GM21360 (cell line): ENCODE measurements around the gene CLCF1.
"Not testable (repeated sequence)": the region's sequence is repeated elsewhere in the genome, so short reads cannot be mapped to it uniquely, and the experiment has no call there.

Experiments used
- ATAC-seq: cut with Tn5 transposase; IDR thresholded peaks from one replicate; pipeline ENCODE4 v1.9.1; 2021; ENCODE audit warnings: mild to moderate bottlenecking, moderate library complexity; ENCODE audit not compliant: unreplicated experiment

The CLCF1 gene

DNA sequence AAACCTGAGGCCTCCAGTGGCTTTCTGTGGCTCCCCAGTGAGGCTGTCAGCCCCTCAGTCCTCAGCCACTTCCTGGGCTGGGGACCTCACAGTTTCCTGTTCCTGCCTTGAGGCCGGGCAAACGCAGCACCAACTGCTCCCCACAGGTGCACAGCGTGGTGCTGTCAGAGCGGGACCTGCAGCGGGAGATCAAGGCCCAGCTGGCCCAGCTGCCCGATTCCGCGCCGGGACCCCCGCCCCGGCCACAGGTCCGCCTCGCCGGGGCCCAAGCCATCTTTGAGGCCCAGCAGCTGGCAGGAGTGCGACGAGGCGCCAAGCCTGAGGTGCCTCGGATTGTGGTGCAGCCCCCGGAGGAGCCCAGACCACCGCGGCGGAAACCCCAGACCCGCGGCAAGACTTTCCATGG is 35.9 kb upstream of the CLCF1 start:
- no peak for ATAC-seq

DNA sequence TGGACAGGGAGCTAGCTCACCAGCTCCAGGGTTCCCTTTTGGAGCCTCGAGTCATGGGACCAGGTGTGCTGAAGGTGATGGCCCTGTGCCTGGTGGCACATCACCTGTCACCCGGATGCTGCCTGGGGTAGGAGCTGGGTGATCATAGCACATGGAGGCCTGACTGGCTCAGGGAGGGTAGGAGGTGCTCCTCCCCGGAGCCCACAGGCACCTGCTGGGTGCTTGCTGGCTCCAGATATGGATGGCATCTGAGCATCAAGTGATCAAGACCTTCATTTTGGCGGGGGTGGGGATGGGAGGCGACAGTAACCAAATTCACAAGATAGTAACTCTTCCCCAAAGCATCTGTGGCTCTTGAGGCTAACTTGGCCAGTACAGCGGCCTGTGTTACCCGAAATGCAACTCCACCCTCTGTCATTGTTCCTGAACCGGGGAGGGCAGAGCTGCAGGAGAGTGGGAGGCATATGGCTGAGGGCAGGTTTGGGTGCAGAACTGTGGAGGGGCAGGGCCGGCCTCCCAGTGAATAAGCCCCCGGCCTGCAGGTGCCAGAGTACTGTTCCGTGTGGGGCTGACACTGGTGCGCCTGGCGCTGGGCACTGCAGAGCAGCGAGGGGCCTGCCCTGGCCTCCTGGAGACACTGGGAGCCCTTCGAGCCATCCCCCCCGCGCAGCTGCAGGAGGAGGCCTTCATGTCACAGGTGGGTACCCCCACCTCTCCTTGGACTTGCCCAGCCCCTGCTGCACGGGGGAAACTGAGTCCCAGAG is 35.2 kb upstream of the CLCF1 start:
- no peak for ATAC-seq

DNA sequence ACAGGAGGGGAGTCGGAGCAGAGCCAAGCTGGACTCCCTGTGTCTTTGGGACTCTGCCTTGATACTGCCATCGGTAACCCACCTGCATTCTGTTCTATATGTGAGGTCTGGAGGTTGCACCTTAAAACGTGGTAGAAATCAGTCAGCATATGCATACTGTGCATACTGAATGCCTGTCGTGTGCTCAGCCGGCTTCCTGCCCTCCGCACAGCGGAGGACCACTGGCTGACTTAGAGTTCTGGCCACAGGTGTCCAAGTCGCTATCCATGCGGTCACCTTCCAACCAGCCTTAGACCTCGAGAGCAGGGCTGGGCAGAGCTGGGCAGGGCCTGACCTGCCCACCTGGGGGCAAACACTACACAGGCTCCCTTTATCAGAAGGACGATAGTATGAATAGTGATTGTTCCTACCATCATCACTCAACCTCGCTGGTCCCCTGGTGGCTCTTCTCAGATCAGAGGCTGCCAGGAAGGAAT is 34.3 kb upstream of the CLCF1 start:
- no peak for ATAC-seq

DNA sequence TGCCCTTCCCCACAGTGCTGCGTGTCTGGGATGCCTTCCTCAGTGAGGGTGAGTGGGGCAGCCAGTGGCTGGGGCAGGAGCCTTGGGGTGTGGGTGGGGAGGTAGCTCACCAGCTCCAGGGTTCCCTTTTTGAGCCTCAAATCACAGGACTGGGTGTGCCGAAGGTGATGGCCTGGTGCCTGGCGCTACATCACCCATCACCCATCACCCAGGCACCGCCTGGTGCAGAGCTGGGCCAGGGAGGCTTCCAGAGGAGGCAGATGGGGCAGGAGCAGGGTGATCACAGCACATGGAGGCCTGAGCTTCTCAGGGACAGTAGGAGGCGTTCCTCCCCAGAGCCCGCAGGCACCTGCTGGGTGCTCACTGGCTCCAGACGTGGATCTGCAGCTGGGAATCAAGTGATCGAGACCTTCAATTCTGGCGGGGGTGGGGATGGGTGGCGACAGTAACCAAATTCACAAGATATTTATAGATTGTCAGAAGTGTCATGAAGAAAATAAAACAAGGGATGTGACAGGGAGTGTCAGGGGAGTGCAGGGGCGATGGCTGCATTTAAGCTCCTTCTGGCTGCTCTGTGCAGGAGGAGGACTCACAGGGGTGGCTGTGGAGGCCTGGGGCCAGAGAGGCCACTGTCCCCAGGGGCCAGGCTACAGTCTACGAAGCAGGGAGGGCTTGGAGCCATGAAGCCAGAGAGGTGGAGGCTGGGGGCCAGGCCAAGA is 33.7 kb upstream of the CLCF1 start:
- no peak for ATAC-seq

DNA sequence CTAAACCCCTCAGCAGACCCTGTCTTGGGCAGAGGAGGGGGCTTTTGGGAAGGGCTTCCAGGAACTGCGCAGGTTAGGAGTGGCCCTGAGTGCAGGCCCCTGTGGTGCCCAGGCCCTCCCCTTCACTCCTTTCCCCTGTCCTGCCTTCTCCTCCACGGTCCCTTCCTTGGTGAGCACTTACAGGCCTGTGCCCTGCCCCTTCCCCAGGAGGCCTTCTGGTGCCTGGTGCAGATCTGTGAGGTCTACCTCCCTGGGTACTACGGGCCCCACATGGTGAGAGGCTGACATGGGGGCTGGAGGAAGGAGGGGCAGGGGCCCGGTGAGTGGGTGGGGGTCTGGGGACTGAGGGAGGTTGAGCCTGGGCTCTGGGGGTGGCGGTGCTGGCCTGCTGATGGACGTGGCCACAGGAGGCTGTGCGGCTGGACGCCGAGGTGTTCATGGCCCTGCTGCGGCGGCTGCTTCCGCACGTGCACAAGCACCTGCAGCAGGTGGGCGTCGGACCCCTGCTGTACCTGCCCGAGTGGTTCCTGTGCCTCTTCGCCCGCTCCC is 33.1 kb upstream of the CLCF1 start:
- ATAC-seq, result no peak

DNA sequence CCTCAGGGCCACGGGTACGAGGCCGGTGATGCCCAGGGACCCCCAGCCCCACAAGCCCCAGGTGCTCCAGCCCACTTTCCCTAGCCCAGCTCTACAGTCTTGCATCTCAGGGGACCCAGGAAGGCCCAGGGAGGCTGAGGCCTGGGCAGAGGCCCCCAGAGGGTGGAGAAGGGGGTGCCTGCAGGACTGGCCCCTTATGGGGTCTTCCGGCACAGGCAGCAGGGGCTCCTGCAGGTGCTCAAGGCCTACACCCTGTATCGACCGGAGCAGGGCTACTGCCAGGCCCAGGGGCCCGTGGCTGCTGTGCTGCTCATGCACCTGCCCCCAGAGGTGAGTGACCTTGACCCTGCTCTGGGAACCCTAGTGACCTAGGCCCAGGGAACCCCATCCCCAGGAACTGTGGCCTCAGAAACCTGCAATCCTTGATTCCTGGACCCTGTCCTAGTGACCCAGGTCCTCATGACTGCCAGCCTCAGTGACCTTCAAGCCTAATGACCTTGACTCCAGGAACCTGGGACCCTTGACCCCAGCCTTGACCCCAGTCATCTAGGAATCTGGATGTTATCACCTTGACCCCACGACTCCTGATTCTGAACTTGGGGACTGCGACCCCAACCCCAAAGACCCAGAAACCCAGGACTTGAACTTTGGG is 32.4 kb upstream of the CLCF1 start:
- no peak for ATAC-seq

DNA sequence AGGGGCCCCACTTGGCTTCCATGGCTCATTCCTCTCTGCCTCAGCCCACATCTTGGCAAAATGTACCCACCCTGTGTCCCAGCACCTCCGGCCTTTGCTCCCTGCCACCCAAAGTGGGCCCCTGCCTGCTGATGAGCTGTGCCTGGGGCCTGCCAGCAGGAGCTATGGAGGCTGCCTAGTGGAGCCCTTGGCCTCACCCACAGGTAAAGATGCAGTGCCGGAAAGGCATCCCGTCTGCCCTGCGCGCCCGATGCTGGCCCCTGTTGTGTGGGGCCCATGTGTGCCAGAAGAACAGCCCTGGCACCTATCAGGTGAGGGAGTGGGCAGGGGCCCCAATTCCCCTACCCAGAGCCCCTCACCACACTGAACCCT is 31.8 kb upstream of the CLCF1 start:
- no peak for ATAC-seq

DNA sequence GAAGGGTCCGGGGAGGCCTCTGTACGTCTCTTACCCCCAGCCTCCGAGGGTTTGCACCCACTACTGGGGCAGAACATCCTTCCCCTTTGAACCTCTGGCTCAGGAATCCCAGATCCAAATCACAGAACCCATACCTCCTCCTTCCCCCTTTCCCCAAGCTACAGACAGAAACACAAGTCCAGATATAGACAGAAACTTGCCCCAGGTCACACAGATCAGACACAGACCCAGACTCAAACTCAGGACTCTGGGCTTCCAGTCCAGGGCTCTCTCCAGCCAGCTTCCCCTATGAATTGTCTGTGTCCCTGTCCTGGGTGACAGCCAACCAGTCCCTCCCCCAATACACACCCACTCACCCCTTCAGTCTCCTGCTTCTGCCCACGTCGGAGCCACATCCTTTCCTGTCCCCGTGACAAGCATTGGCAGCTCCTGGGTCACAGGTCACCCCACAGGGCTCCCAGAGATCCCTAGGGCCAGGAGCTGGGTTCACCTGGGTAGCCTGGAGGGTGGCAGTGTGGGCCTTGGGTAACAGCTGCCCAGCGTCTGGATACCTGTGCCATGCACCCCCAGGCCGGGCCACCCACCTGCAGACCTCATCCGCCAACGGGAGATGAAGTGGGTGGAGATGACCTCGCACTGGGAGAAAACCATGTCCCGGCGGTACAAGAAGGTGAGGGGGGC is 31.3 kb upstream of the CLCF1 start:
- no peak for ATAC-seq

DNA sequence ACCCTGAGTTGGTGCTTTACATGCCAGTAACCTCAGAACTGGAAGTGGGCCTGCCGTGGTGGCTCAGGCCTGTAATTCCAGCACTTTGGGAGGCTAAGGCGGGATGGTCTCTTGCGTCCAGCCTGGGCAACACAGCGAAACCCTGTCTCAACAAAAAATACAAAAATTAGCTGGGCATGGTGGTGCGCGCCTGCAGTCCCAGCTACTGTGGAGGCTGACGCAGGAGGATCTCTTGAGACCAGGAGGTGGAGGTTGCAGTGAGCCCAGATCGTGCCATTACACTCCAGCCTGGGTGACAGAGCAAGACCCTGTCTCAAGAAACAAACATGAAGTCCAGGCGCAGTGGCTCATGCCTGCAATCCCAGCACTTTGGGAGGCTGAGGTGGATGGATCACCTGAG is 29.7 kb upstream of the CLCF1 start:
- ATAC-seq, result not testable (repeated sequence)

DNA sequence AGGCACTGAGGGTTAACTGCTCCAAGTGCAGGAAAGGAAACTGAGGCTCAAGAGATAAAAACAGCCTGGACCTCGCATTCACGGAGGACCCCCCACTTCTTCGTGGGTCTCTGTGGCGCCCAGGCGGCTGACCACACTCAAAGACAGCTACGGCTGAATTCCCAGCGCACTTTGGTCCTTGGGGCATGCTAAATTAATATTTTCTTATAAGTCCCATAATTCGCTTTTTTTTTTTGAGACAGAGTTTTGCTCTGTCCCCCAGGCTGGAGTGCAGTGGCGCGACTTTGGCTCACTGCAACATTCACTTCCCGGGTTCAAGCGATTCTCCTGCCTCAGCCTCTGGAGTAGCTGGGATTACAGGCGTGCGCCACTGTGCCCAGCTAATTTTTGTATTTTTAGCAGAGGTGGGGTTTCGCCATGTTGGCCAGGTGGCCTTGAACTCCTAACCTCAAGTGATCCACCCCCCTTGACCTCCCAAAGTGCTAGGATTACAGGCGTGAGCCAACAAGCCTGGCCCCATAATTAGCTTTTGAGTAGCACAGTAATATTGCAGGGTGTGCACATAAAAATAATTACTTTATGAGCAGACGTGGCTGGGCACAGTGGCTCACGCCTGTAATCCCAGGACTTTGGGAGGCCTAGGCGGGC is 28.9 kb upstream of the CLCF1 start:
- not testable (repeated sequence) for ATAC-seq

DNA sequence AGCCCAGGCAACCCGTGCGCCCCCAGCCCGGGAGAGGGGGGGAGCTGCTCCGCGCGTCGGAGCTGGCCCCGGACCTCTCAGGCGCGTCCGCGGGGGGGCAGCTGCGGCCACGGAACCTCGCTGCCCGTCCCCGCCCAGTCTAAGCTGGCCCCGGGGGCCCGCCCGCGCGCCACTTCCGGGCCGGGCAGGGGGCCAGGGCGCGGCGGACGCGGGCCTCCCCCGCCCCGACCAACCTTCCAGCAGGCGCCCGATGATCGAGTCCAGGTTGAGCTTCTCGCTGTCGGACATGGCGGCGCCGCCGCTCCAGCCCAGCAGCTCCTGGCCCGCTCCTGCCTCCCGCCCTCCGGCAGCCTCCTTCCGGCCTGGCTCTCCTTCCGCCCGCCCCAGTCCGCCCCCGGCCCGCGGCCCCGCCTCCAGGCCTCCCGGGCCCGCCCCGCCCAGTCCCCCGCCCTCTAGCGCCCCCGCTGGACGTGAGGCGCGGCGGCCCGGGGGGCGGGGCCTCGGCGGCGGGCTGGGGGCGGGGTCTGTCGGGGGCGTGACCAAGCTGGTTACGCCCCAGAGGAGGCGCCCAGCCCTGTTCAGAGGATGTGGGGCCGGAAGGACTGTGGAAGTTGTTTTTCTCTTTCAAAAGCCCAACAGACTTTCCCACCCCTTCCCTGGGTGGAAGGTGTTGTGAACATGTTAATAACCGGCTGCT is 28.2 kb upstream of the CLCF1 start, which contains the start of gene PPP1CA:
Gene PPP1CA, minus strand, starts transcription at position 364 of the 697 bp plus-strand sequence. Its CDS starts 76 bp downstream, at position 288.
- ATAC-seq, result peak; percentile 57

DNA sequence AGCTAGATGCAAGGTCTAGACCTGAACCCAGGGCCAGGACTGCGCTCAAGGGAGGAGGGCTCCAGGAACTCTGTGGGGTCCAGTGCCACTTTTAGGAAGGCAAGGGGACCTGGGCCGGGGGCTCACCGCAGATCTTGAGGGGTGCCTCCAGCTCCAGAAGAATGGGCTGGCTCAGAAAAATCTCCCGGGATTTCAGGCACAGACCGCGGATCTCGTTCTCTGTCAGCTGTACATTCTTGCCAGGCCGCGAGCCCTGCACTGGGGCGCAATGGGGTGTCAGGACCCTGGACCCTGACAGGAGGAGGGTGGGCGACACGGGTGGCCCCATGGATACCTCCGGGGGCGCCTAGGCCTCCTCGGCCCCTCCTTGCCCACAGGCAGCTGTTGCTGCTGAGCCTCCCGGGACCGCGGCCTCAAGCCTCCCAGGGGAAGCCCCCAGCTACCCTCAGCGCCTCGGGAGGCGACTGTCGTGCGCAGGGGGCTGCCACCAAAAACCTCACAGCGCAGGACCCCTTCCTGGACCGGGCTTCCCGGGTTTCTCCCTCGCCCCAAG is 27.6 kb upstream of the CLCF1 start:
- ATAC-seq, result no peak

DNA sequence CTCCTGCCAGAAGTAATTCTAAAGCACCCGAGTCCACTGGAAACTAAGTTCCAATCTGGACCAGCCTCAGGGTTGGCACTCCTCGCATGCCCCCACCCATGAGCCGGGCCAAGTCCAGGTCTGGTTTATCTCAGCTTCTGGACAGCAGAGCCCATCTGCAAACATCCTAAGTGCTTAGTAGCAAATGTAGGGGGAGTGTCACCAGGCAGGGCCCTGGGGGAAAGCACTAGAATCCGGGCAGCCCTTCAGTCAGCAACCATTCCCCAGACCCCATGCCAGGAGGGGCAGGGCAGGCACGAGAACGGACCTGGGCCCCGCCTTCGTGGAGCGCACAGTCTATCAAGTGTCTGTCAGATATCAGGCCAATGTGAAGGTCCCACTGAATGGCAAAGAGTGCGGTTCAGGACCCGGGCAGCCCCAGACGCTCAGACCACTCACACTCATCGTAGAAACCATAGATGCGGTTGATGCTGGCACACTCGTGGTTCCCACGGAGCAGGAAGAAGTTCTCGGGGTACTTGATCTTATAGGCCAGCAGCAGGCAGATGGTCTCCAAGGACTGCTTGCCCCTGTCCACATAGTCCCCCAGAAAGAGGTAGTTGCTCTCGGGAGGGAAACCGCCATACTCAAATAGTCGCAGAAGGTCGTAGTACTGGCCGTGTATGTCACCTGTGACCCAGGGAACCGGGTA is 27.0 kb upstream of the CLCF1 start:
- ATAC-seq, result no peak

DNA sequence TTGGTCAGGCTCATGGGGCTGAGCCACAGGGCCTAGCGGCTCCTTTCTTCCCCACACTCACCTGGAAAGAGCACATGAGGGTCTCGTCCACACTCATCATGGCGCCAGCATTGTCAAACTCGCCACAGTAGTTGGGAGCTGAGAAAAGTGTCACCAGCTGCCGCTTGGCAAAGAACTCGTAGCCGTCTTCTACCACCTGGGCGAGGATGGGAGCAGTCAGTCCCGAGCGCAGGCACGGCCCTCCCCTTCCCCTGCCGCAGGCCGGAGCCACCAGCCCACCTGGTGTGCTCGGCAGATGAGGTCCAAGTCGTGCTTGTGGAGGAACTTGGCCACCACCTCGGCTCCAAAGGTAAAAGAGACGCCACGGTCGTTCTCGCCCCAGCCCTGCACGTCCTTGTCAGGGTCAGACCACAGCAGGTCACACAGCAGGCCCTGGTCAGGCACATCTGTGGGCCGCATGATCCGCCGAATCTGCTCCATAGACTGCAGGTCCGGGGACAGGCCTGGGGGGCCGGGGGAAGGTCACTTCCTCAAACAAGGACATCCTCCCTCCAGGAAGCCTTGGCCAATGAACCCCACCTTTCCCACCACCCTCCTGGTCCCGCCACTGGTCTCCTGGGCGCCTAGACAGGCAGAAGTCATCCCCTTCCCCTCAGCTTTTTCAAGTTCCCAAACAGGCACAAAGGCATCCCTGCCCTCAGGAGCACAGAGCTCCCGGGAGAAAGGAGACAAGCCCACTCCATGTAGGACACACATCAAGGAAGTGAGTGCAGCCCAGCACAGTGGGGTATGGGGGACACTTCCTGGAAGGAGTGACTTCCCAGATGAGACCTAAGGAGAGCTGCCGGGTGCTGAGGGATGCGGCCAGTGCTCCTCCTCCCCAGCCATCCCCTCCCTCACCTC is 25.5 kb upstream of the CLCF1 start:
- no peak for ATAC-seq

DNA sequence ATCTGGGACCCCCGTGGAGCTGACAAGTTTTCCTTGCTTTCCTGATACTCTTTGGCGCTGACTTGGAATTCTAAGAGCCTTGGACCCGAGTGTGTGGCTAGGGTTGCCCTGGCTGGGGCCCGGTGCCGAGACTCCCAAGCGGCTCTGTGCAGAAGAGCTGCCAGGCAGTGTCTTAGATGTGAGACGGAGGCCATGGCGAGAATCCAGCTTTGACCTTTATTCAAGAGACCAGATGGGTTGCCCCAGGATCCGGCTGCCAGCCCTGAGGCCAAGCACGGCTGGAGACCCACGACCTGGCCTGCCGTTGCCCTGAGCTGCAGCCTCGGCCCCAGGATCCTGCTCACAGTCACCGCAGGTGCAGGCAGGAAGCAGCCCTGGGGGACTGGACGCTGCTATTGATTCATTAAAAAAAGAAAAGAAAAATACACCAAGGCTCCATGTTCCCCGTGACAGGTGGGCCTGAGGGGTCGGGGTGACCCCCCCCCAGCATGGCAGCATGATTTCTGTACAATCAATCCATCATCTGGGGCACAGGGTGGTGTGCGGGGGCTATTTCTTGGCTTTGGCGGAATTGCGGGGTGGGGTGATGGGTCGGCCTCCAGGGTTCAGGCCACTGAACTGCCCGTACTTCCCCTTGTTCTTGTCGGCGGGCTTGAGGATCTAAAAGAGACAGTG is 24.7 kb upstream of the CLCF1 start:
- no peak for ATAC-seq

DNA sequence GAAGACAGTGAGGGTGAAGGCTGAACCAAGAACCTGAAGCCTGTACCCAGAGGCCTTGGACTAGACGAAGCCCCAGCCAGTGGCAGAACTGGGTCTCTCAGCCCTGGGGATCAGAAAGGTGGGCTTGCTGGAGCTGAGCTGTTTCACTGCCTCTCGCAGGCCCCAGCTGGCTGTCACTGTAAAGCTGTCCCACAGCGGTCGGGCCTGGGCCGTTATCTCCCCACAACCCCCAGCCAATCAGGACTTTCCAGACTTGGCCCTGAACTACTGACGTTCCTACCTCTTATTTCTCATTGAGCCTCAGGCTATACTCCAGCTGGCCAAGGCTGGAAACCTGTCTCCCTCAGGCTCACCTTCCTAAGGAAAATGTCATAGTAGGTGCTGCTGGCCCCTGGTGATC is 24.1 kb upstream of the CLCF1 start:
- ATAC-seq, result no peak
